DMS 273 (cell line): ENCODE results near the gene FCRLB.
A peak's percentile ranks its signal among the peaks of the same experiment; 100 is the strongest.
"Not testable (repeated sequence)": the region's sequence is repeated elsewhere in the genome, so short reads cannot be mapped to it uniquely, and the experiment has no call there.

Experiments used
- DNase-seq: peaks from one replicate; lab custom pipeline; 2025; ENCODE audit not compliant: unreplicated experiment; lab: John Stamatoyannopoulos, UW

Gene FCRLB

GRCh38 chr1:161718559-161719324 is 2.6 kb upstream of the FCRLB start:
- no peak for DNase-seq

DNA sequence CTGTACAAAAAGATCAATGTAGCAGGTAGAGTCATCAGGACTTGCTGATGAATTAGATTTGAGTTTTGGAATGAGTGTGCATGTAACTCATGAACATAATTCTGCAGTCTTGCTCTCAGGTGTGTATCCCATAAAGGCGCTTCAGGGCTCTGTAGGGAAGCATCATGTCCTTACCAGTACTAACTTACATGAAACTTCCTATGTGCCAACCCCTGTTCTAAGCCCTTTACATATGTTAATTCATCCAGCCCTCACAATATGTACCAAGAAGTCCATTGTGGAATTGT is 2.1 kb upstream of the FCRLB start:
- no peak for DNase-seq

GRCh38 chr1:161720422-161720821 is 922 bp upstream of the FCRLB start:
- no peak for DNase-seq

DNA sequence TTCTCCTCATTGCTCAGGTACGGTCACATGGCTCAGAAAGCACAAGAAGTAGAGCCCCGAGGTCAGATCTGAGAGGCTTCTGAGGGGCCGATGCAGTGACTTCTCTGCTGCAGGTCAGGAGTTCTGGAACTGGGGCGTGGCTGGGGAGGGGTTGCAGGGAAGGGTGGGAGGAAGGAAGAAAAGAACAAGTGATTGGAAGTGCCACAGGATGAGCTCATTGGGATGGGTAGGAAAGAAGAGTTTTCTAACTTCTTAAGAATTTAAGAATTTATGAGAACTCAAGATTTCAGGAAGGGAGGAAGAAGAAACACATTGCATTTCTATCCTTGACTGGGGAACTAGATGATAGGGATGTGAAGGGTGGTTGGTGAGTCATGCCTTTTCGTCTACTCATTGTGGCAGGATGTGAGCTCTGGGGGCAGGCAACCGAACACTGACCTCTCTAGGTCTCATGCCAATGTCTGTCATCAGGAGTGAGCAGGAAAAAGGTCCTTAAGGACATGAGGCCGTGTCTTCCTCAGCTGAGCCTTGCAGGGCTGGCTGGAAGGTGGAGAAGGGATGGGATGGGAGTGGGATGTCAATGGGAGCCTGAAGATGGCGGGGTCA is 497 bp downstream of the FCRLB start:
- DNase-seq, result no peak

DNA sequence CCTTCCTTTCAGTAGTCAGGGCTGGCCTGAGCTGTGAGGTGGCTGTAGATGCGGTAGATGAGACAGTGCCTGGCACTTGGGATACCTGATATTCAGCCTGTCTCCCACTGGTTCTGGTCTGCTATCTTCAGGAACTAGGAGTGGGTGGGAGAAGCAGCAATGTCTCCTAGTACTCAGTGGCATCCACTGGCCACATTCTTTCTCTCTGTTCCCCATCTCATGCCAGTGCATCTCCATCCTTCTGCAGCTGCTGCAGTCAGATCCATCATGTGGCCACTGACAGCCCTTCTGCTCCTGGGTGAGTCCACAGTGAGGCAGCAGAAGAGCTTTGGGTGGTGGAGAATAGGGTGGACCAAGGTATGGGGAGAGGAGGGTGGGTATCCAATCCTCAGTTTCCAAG is 1.1 kb downstream of the FCRLB start:
- no peak for DNase-seq

DNA sequence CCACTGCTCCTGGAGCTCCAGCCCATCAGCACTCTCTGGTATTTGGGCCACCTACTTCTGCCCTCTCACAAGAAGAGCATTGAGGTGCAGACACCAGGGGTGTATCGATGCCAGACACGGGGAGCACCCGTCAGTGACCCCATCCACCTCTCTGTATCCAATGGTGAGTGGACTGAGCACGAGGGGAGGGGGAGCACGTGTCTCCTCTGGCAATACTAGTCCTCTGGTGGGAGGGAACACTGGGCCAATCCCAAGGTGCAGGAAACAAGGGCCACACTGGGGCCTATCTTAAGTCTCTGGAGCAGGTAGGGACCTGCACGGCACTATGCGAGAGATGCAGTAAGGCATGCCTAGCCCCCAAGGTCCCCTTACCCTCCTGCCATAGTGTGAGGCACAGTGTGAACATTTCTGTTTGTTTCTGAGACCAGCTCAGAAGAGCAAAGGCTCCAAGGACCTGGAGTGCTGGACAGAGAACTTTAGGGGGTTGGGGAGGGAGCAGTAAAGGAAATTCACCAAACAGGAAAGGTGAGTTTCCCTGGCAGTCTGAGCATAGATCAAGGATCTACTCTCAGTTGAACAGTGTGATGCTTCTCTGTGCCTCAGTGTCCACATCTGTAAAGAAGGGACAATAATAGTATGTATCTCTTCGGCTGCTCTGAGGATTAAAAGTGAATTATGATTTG is 2.3 kb downstream of the FCRLB start:
- DNase-seq, result no peak

DNA sequence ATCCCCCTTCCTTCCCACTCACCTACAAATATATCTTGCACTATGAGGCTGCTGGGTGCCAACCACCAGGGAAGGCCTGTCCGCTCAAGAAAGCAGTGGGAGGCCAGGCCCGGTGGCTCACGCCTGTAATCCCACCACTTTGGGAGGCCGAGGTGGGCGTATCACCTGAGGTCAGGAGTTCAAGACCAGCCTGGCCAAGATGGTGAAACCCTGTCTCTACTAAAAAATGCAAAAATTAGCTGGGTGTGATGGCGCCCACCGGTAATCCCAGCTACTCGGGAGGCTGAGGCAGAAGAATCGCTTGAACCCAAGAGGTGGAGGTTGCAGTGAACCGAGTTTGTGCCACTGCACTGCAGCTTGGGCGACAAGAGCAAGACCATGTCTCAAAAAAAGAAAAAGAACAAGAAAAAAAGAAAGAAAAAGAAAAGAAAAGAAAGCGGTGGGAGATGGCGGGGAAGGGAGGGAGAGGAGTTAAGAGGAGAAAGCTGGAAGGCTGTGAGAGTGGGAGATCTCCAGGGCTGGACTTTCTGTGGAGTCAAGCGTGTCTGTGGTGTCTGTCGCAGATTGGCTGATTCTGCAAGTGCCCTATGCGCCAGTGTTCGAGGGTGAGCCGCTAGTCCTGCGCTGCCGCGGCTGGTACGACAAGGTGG is 4.0 kb downstream of the FCRLB start:
- DNase-seq, result not testable (repeated sequence)

GRCh38 chr1:161725908-161726472 is 4.6 kb downstream of the FCRLB start:
- peak; percentile 85 for DNase-seq

- DNase-seq, result peak; percentile 91
Measured at GRCh38 chr1:161726473-161727255, 5.3 kb downstream of the FCRLB start.

DNA sequence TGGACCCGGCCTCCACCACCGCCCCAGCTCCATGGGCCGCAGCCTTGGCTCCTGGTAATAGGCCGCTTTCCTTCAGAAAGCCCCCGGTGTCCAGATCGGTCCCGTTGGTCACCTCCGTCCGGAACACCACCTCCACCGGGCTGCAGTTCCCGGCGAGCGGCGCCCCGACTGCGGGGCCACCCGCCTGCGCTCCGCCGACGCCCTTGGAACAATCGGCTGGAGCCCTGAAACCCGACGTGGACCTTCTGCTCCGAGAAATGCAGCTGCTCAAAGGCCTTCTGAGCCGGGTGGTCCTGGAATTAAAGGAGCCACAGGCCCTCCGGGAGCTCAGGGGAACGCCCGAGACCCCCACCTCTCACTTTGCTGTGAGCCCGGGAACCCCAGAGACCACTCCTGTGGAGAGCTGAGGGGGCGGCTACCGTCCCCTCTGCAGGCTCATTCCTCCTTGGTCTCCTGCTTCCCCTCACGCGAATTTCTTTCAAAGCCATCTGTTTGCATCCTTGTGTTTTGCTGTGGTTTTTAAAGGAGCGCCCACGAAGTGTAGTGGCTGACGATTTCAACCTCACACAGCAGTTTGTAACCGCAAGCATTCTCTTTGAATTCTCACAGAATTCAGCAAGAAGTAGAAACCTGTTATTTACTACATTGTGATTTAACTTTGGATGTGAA is 6.0 kb downstream of the FCRLB start:
- peak; percentile 52 for DNase-seq

GRCh38 chr1:161728376-161729226 is 7.3 kb downstream of the FCRLB start:
- DNase-seq, result no peak

DNA sequence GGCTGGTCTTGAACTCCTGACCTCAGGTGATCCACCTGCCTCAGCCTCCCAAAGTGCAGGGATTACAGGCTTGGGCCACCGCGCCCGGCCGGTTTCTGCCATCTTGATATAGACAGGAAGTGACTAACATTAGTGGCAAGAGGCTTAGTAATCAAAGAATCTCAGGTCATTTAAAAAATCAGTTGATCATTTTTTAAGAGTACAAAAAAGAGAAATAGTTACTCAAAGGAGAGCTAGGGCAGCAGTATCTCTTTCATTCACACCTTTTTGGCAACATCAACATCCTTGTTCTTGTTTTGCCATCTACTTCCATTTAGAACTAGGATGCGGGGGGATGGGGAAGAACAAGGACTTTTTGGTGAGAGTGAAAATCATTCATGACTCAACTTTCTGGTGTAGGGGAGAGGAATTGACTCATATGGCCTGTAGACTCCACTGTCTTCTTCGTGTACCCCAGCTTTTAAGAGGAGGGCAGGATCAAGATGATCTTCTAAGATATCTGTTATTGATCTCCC is 8.8 kb downstream of the FCRLB start:
- no peak for DNase-seq

- no peak for DNase-seq
Measured at GRCh38 chr1:161731241-161731640, 9.9 kb downstream of the FCRLB start.

- no peak for DNase-seq
Measured at GRCh38 chr1:161731981-161732718, 10.8 kb downstream of the FCRLB start.

- DNase-seq, result no peak
Measured at GRCh38 chr1:161733526-161733925, 12.2 kb downstream of the FCRLB start.

DNA sequence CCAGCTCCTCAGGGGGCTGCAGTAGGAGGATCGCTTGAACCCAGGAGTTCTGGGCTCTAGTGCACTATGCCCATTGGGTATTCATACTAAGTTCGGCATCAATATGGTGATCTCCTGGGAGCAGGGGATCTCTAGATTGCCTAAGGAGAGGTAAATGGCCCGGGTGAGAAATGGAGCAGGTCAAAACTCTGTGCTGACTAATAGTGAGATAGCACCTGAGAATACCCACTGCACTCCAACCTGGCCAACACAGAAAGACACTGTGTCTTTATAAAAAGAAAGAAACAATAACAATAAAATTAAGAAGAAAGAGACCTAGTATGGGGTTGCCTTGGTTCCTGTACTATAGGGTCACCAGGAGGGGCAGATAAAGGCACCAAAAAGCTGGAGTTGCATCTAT is 14.5 kb downstream of the FCRLB start:
- DNase-seq, result no peak

DNA sequence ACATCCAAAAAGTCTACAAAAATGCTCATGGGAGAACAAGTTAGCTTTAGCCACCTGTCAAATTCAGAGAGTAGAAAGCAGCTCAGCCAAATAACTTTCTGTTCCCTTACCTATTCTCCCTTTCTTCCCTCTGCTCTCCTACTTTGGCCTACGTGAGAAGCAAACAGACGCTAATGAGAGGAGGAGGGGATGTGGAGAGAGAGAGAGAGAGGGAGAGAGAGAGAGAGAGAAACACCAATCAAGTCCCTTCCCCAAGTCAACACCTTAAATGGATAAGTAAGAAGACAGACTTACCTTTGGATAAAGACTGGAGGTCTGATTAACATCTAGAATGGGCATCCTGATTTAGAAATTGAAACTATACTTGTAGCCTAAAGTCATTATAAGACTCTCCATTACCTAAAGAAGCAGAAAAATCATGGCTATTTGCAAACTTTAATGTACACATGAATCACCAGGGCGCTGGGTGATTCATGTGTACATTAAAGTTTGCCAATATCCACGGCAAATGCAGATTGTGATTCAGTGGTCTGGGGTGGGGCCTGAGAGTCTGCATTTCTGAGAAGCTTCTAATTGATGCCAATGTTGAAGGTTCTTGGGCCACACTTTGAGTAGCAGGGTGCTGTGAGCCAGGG is 15.1 kb downstream of the FCRLB start:
- DNase-seq, result no peak

DNA sequence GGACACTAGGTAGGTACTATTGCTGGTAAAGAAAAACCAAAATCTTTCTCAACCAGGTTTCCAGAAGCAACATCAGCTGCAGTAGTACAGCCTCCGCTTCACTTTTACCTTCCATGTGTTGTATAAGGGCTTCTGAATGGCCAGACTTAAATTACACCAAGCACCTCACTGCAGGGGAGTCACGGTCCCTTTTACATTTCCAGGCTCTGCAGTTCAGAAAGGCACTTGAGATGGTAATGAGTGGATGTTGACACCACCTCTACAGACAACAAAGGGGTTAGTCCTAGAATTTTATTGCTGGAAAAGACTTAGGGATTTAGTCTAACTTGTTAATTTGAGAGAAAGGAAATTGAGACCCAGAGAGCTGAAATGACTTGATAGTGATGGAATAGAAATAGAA is 16.3 kb downstream of the FCRLB start:
- no peak for DNase-seq
